T-helper 1 cell treated with Interleukin-12 subunit alpha and Interleukin-12 subunit beta and Interleukin-4 antibody, amounts not matched to agents 30 ng/mL and 1 ng/mL, for 36 hours (primary cell): ENCODE data around the gene SMAP1. TPM values are rescaled to one million over a fixed set of nuclear protein-coding genes. Genes with fewer than 3 reads are reported as not detected.

Source experiments
- intact Hi-C: fragments of 100-400 bp; cut with micrococcal nuclease; formaldehyde crosslinking; loops from one replicate; pipeline ENCODE4 v1.15.1; 2024
- total RNA-seq: library from RNA; stranded (reverse); gene quantifications from 2 replicates; pipeline ENCODE4 v1.2.3, GENCODE V29; 2022

Gene SMAP1
- total RNA-seq: 42.6 and 43.5 TPM in 2 replicates

- intact Hi-C loops: loop anchor here (1.0 to 5.0 kb wide), 8 partner anchors 17 to 871 kb away; partner anchors contain the start of genes FAM135A, LMBRD1, OGFRL1 and SDHAF4
Observed at GRCh38 chr6:70667711-70668498, at the start of gene SMAP1. SMAP1 (plus strand) TSS chr6:70667883; CDS start chr6:70668024, 141 bp downstream.

GRCh38 chr6:70620746-70621145 lies 46.9 kb upstream of the SMAP1 start:
- intact Hi-C loops: no loop called here

GRCh38 chr6:70622461-70622860 lies 45.2 kb upstream of the SMAP1 start:
- intact Hi-C loops: no loop called here

GRCh38 chr6:70625436-70625835 lies 42.2 kb upstream of the SMAP1 start:
- intact Hi-C loops: no loop called here

- intact Hi-C loops: no loop called here
Observed at GRCh38 chr6:70627500-70628254, 40.0 kb upstream of the SMAP1 start.

- intact Hi-C loops: no loop called here
Observed at GRCh38 chr6:70629929-70630328, 37.8 kb upstream of the SMAP1 start.

GRCh38 chr6:70633870-70634269 lies 33.8 kb upstream of the SMAP1 start:
- intact Hi-C loops: no loop called here

- intact Hi-C loops: no loop called here
Observed at GRCh38 chr6:70636596-70636995, 31.1 kb upstream of the SMAP1 start.

- intact Hi-C loops: no loop called here
Observed at GRCh38 chr6:70638468-70638867, 29.2 kb upstream of the SMAP1 start.

- intact Hi-C loops: loop anchor here (1.0 to 2.0 kb wide), 6 partner anchors 16 to 238 kb away; partner anchors contain the start of genes FAM135A, SDHAF4 and SMAP1
Observed at GRCh38 chr6:70651326-70651905, 16.3 kb upstream of the SMAP1 start.

GRCh38 chr6:70652216-70652615 lies 15.5 kb upstream of the SMAP1 start:
- intact Hi-C loops: no loop called here

- intact Hi-C loops: no loop called here
Observed at GRCh38 chr6:70657706-70658105, 10.0 kb upstream of the SMAP1 start.

GRCh38 chr6:70663881-70664466 lies 3.7 kb upstream of the SMAP1 start:
- intact Hi-C loops: no loop called here

- intact Hi-C loops: loop anchor here (1.0 to 5.0 kb wide), 7 partner anchors 15 to 869 kb away; partner anchors contain the start of genes FAM135A, LMBRD1, OGFRL1 and SDHAF4
Observed at GRCh38 chr6:70666706-70667105, 977 bp upstream of the SMAP1 start.

GRCh38 chr6:70667256-70667710 lies 400 bp upstream of the SMAP1 start:
- intact Hi-C loops: loop anchor here (1.0 to 5.0 kb wide), 7 partner anchors 16 to 870 kb away; partner anchors contain the start of genes FAM135A, LMBRD1, OGFRL1 and SDHAF4

- intact Hi-C loops: loop anchor here (1.0 to 5.0 kb wide), 4 partner anchors 18 to 871 kb away; partner anchors contain the start of genes LMBRD1 and OGFRL1
Observed at GRCh38 chr6:70668499-70668812, 773 bp downstream of the SMAP1 start.

GRCh38 chr6:70669133-70669532 lies 1.4 kb downstream of the SMAP1 start:
- intact Hi-C loops: loop anchor here (5.0 kb wide), 3 partner anchors 297 to 872 kb away; partner anchors contain the start of genes LMBRD1 and OGFRL1

GRCh38 chr6:70672549-70672948 lies 4.9 kb downstream of the SMAP1 start:
- intact Hi-C loops: no loop called here

- intact Hi-C loops: no loop called here
Observed at GRCh38 chr6:70673054-70673453, 5.4 kb downstream of the SMAP1 start.

GRCh38 chr6:70673601-70674000 lies 5.9 kb downstream of the SMAP1 start:
- intact Hi-C loops: no loop called here

- intact Hi-C loops: no loop called here
Observed at GRCh38 chr6:70675822-70676221, 8.1 kb downstream of the SMAP1 start.
